Measurements from ENCODE around the gene ZNF614.
A peak's percentile ranks its signal among the peaks of the same experiment; 100 is the strongest.
"Not testable (repeated sequence)": the region's sequence is repeated elsewhere in the genome, so short reads cannot be mapped to it uniquely, and the experiment has no call there.

ZNF614 gene

DNA sequence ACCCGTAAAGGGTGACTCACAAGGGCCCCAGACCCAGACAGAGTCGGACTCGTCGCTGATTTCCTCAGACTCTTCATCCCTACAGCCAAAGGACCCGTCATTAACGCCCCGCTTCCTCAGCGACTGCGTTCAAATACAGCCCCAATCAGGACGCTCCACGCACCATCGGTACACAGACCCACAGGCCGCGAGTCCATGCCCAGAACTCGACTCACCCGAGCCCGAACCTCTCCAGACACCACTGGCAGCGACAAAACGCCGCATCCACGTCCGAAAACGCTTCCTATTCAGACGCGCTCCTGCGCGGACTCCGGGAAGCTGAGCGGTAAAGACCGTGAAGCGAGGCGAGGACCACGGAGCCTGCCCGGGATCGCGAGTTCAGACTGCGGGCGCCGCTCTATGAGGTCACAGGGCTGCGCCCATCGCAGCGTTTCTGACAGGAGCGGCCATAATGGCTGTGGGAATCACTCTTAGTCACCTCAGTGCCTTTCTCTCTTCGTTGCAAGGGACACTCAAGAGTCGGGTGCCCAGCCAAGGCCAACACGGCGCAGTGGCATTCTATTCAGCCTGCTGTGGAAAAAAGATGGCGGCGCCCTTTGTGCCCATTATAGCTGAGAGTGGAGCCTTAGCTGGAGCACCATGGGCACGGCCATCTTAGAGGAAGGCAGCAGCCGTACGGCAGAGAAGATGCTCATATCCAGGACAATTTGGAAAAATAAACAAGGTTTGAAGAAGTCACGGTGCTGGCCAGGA lies at the start of gene ZNF614:
ZNF614 (minus strand) TSS at position 353 of the 753 bp plus-strand sequence. CDS start 2,634 bp downstream, outside the sequence.
- H3K9me3 ChIP-seq (ENCODE audit: control insufficient read depth, insufficient read depth, low read length), result peaks cover 3% of the 10 kb centered on the region
- H3K9ac ChIP-seq (ENCODE audit: low read depth, low read length), result peak within 1 kb of the TSS; percentile 83
- no peaks in the 10 kb centered on the region; the same call in 1 of the 2 replicates for H3K4me1 ChIP-seq (ENCODE audit: insufficient read depth, low read length)
- peaks cover 21% of the 10 kb centered on the region; the same call in 1 of the 2 replicates for H3K36me3 ChIP-seq (ENCODE audit: insufficient read depth, low read length)

DNA sequence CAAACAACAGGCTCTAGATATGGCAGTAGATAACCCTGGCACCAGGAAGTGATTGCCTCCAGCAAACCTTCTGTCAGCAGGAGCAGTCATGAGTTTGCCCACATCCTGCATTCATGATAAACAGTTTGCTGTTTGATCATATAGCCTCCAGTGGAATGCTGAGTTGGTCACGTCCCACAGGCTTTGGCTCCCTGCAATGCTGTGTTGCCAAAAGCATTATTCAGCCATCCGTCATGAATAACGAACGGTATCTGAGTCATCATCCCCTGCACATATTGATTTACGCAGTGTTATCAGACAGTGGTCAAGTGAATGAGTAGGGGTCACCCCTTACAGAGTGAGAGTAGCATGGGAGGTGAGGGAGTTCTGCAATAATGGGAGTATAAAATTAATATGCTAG lies 42.3 kb upstream of the ZNF614 start:
- Histone ChIP-seq H3K9ac (ENCODE audit: low read depth, low read length) (no peak overlapping the region), H3K36me3 (ENCODE audit: insufficient read depth, low read length) (peaks cover 12% of the 10 kb centered on the region), H3K9me3 (ENCODE audit: control insufficient read depth, insufficient read depth, low read length) (peaks cover 32% of the 10 kb centered on the region), H3K4me1 (ENCODE audit: insufficient read depth, low read length) (no peaks in the 10 kb centered on the region)

DNA sequence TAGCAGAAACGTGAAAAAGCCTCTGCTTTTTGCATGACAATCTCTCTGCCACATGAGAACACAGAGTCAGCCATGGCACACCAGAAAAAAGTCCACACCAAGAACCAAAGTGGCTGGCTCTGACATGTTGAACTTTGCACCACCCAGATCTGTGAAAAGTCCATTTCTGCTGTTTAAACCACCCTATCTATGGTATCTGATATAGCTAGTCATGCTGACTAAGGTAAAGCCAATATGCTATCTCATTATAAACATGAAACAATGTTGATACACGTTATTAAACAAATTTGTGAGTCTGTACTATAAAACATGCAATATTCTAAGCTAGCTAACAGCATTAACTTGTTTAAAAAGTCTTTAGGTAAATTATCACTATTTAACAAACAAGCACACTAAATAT lies 41.5 kb upstream of the ZNF614 start:
- Histone ChIP-seq H3K4me1 (ENCODE audit: insufficient read depth, low read length) (no peaks in the 10 kb centered on the region), H3K9ac (ENCODE audit: low read depth, low read length) (no peak overlapping the region), H3K36me3 (ENCODE audit: insufficient read depth, low read length) (peaks cover 19% of the 10 kb centered on the region), H3K9me3 (ENCODE audit: control insufficient read depth, insufficient read depth, low read length) (peaks cover 38% of the 10 kb centered on the region)

DNA sequence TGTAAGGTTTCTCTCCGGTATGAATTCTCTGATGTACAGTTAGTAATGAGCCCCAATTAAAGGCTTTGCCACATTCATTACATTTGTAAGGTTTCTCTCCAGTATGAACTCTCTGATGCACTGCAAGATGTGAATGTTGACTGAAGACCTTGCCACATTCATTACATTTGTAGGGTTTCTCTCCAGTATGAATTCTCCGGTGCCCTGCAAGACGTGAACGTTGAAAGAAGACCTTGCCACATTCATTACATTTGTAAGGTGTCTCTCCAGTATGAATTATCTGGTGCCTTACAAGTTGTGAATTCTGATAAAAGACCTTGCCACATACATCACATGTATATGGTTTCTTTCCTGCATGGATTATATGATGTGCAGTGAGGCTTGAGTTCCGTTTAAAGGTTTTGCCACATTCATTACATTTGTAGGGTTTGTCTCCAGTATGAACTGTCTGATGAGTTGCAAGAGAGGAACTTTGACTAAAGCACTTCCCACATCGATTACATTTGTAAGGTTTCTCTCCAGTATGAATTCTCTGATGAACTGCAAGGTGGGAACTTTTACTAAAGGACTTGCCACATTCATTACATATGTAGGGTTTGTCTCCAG lies 38.2 kb upstream of the ZNF614 start:
- peaks cover 19% of the 10 kb centered on the region for H3K36me3 ChIP-seq (ENCODE audit: insufficient read depth, low read length)
- H3K4me1 ChIP-seq (ENCODE audit: insufficient read depth, low read length), result no peaks in the 10 kb centered on the region
- peaks cover 51% of the 10 kb centered on the region for H3K9me3 ChIP-seq (ENCODE audit: control insufficient read depth, insufficient read depth, low read length)
- no peak overlapping the region for H3K9ac ChIP-seq (ENCODE audit: low read depth, low read length)

DNA sequence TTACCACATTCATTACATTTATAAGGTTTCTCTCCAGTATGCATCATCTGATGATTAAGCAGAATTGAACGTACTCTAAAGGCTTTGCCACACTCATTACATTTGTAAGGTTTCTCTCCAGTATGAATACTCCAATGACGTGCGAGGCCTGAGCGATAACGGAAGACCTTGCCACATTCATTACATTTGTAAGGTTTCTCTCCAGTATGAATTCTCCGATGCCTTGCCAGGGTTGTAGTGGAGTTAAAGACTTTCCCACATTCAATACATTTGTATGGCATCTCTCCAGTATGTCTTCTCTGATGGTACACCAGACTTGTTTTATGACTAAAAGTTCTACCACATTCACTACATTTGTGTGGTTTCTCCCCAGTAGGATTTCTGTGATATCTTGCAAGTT lies 37.2 kb upstream of the ZNF614 start:
- no peak overlapping the region for H3K9ac ChIP-seq (ENCODE audit: low read depth, low read length)
- peaks cover 57% of the 10 kb centered on the region for H3K9me3 ChIP-seq (ENCODE audit: control insufficient read depth, insufficient read depth, low read length)
- peaks cover 19% of the 10 kb centered on the region for H3K36me3 ChIP-seq (ENCODE audit: insufficient read depth, low read length)
- no peaks in the 10 kb centered on the region for H3K4me1 ChIP-seq (ENCODE audit: insufficient read depth, low read length)

DNA sequence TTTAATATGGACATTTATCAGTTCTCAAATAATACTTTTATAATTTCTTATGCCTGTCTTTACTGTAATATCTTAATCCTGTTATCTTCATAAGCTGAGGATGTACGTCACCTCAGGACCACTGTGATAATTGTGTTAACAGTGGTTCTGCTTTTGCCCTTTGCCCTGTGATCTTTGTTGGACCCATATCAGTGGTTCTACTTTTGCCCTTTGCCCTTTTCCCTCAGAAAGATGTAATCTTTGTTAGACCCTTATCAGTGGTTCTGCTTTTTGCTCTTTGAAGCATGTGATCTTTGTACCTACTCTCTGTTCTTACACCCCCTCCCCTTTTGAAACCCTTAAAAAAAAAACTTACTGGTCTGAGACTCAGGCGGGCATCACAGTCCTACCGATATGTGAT lies 28.3 kb upstream of the ZNF614 start:
- H3K9me3 ChIP-seq (ENCODE audit: control insufficient read depth, insufficient read depth, low read length), result peaks cover 11% of the 10 kb centered on the region; the same call in 1 of the 2 replicates
- H3K4me1 ChIP-seq (ENCODE audit: insufficient read depth, low read length); H3K9ac ChIP-seq (ENCODE audit: low read depth, low read length); H3K36me3 ChIP-seq (ENCODE audit: insufficient read depth, low read length): not testable (repeated sequence)

DNA sequence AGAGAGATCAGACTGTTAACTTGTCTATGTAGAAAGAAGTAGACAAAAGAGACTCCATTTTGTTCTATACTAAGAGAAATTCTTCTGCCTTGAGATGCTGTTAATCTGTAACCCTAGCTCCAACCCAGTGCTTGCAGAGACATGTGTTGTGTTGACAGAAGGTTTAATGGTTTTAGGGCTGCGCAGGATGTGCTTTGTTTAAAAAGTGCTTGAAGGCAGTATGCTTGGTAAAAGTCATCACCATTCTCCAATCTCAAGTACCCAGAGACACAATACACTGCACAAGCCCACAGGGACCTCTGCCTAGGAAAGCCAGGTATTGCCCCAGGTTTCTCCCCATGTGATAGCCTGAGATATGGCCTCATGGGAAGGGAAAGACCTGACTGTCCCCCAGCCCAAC lies 23.6 kb upstream of the ZNF614 start:
- H3K4me1 ChIP-seq (ENCODE audit: insufficient read depth, low read length); H3K36me3 ChIP-seq (ENCODE audit: insufficient read depth, low read length); H3K9me3 ChIP-seq (ENCODE audit: control insufficient read depth, insufficient read depth, low read length); H3K9ac ChIP-seq (ENCODE audit: low read depth, low read length): not testable (repeated sequence)

DNA sequence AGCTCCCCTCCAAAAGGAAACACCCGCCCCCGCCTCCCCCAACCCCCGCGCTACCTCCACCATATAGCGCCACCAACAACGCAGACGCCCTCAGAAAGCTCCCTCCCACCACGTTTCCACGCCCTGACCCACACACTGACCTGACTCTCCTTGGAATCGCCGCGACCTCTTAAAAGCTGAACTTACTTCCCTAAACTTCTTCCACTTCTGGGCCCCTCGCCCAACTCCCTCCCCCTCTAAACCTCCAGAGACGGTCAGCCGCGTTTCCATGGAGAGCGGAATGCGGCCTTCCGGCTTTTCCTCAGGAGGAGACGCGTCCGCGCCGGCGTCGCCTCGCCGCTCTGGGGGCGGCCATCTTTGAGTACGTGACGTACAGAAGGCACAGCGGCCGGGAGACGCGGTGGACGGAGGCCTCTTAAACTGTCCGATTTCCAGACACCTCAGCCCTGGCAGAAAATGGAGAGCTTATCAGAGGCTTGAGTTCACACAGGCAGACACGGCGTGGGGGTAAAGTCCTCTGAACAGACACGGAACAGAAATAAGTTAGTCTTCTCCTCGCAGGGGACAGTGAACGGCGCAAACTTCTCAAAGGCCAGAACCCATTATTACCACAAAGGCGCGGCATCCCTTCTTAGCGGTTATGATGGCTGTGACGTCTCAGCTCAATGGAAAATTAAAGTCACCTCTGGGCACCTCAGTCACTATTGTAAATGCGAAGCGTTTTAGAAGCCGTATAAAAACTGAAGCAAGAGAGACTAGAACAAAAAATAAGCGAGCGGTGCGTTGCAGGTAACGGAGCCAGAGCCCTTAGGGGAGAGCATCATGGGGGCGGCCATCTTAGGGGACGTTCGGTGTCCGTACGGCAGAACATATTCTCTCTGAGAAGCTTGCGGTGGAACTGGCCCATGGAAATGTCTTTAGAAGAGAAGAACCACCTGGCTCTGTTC lies 20.6 kb upstream of the ZNF614 start, which contains the start of gene ZNF432:
ZNF432 (minus strand) TSS at position 284 of the 947 bp plus-strand sequence. CDS start 1,970 bp downstream, outside the sequence.
- Histone ChIP-seq H3K9ac (ENCODE audit: low read depth, low read length) (peak within 1 kb of the TSS; percentile 81), H3K9me3 (ENCODE audit: control insufficient read depth, insufficient read depth, low read length) (no peaks in the 10 kb centered on the region), H3K4me1 (ENCODE audit: insufficient read depth, low read length) (no peaks in the 10 kb centered on the region), H3K36me3 (ENCODE audit: insufficient read depth, low read length) (no peaks in the 10 kb centered on the region)

DNA sequence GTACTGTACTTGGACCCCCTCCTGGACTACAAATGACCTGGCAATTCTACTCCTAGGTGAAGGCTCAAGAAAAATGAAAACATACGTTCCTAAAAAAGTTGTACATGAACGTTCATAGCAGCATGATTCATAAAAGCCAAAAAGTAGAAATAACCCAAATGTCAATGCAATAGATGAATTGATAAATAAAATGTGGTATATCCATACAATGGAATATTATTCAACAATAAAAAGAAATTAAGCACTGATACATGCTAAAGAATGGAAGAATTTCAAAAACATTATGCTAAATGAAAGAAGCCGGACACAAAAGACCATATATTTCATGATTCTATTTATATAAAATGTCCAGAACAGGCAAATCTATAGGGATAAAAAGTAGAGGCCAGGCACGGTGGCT lies 11.0 kb upstream of the ZNF614 start:
- Histone ChIP-seq H3K36me3 (ENCODE audit: insufficient read depth, low read length) (peaks cover 18% of the 10 kb centered on the region; the same call in 1 of the 2 replicates), H3K9me3 (ENCODE audit: control insufficient read depth, insufficient read depth, low read length) (peaks cover 18% of the 10 kb centered on the region), H3K9ac (ENCODE audit: low read depth, low read length) (no peak overlapping the region), H3K4me1 (ENCODE audit: insufficient read depth, low read length) (no peaks in the 10 kb centered on the region)

DNA sequence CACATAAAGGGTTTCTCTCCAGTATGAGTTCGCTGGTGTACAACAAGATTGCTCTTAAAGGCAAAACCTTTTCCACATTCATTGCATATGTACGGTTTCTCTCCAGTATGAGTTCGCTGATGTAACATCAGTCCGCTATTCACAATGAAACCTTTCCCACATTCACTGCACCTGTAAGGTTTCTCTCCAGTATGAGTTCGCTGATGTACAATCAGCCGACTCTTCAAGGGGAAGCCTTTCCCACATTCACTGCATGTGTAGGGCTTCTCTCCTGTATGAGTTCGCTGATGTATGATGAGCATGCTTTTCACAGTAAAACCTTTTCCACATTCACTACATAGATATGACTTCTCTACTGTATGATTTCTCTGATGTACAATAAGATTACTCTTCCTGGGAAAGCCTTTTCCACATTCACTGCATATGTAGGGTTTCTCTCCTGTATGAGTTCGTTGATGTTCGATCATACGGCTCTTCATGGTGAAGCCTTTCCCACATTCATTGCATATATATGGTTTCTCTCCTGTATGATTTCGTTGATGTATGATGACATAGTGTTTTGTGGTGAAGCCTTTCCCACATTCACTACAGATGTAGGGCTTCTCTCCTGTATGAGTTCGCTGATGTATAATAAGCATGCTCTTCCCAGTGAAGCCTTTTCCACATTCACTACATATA lies 6.0 kb upstream of the ZNF614 start:
- Histone ChIP-seq H3K9ac (ENCODE audit: low read depth, low read length) (no peak overlapping the region), H3K4me1 (ENCODE audit: insufficient read depth, low read length) (no peaks in the 10 kb centered on the region), H3K36me3 (ENCODE audit: insufficient read depth, low read length) (peaks cover 20% of the 10 kb centered on the region; the same call in 1 of the 2 replicates), H3K9me3 (ENCODE audit: control insufficient read depth, insufficient read depth, low read length) (peaks cover 29% of the 10 kb centered on the region)

DNA sequence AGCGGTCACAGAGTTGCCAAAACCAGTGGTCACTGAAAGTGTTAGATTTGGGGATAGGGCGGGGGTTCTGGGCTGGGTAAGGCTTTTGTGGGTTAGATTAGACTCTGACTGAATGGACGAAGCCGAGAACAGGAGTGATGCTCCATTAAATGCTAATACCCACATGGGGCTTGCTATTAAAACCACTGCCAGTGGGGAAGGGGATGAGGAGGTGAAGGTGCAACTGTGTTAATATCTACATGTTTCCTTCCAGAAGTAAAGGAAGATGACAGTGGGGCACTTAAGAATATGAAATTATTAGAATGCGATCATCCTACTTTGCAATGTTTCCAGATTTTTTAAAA lies 573 bp upstream of the ZNF614 start:
- H3K4me1 ChIP-seq (ENCODE audit: insufficient read depth, low read length), result no peaks in the 10 kb centered on the region; the same call in 1 of the 2 replicates
- peak overlapping the region; percentile 83 for H3K9ac ChIP-seq (ENCODE audit: low read depth, low read length)
- H3K36me3 ChIP-seq (ENCODE audit: insufficient read depth, low read length), result peaks cover 18% of the 10 kb centered on the region; the same call in 1 of the 2 replicates
- peaks cover 6% of the 10 kb centered on the region for H3K9me3 ChIP-seq (ENCODE audit: control insufficient read depth, insufficient read depth, low read length)

DNA sequence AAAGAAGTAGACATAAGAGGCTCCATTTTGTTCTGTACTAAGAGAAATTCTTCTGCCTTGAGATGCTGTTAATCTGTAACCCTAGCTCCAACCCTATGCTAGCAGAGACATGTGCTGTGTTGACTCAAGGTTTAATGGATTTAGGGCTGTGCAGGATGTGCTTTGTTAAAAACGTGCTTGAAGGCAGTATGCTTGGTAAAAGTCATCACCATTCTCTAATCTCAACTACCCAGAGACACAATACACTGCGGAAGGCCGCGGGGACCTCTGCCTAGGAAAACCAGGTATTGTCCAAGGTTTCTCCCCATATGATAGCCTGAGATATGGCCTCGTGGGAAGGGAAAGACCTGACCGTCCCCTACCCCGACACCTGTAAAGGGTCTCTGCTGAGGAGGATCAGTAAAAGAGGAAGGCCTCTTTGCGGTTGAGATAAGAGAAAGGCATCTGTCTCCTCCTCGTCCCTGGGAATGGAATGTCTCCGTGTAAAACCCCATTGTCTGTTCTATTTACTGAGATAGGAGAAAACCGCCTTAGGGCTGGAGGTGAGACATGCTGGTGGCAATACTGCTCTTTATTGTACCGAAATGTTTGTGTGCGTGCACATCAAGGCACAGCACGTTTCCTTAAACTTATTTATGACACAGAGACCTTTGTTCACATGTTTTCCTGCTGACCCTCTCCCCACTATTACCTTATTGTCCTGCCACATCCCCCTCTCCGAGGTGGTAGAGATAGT lies 1.8 kb downstream of the ZNF614 start:
- H3K36me3 ChIP-seq (ENCODE audit: insufficient read depth, low read length), result peaks cover 21% of the 10 kb centered on the region; the same call in 1 of the 2 replicates
- not testable (repeated sequence) for H3K9me3 ChIP-seq (ENCODE audit: control insufficient read depth, insufficient read depth, low read length); H3K9ac ChIP-seq (ENCODE audit: low read depth, low read length); H3K4me1 ChIP-seq (ENCODE audit: insufficient read depth, low read length)

DNA sequence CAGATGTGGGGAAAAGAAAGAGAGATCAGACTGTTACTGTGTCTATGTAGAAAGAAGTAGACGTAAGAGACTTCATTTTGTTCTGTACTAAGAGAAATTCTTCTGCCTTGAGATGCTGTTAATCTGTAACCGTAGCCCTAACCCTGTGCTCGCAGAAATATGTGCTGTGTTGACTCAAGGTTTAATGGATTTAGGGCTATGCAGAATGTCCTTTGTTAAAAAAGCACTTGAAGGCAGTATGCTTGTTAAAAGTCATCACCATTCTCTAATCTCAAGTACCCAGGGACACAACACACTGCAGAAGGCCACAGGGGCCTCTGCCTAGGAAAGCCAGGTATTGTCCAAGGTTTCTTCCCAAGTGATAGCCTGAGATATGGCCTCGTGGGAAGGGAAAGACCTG lies 3.7 kb downstream of the ZNF614 start:
- not testable (repeated sequence) for H3K4me1 ChIP-seq (ENCODE audit: insufficient read depth, low read length); H3K9me3 ChIP-seq (ENCODE audit: control insufficient read depth, insufficient read depth, low read length); H3K9ac ChIP-seq (ENCODE audit: low read depth, low read length)
- H3K36me3 ChIP-seq (ENCODE audit: insufficient read depth, low read length), result peaks cover 29% of the 10 kb centered on the region; the same call in 1 of the 2 replicates
